ENCODE results near the gene UBXN10. TPM values are rescaled to one million over a fixed set of nuclear protein-coding genes. Genes with fewer than 3 reads are reported as not detected.

UBXN10 gene
- total and polyA plus RNA-seq, 4 donors: 0.50 to 2.3 (median 1.1) TPM

DNA sequence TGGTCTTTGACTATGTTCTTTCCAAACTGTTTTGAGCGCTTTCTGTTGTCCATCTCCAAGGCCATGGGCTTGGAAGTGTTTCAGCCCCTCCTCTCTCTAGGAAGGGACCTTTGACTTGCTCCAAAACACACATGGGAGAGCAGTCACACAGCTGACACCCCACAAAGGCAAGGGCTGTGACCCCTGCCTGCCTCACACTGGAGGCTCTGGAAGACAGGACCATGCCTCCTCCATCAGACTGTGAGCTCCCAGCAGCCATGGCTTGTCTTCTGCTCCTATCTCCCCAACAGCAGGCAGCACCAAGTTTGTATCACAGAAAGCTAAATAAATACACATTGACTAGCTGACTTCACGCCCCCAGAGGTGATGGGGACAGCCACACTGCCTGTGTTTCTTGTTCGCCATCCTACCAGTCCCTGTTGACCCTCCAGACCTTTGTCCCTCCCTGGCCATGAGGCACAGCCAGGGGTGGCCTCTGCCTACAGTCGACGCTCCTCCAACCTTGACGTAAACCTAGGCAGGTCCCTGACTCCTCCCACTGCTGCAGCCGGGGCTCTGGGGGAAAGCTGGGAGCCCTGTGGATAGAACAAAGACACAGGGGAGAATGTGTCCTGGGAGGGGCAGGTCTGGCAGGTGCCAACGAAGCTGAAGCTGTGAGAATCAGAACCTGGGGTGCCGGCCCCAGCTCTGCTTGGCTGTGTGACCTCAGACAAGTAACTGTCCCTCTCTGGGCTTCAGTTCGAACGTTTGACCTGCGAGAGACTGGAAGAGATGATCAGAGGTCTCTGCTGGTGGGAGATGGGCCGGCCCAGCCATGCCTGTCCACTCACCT is 41.9 kb upstream of the UBXN10 start:
- Histone ChIP-seq H3K27me3 (ENCODE audit: control insufficient read depth in 4 of 4, insufficient read depth in 4 of 4, low read length in 3 of 4) (no peaks in the 10 kb centered on the region), H3K27ac (ENCODE audit: low read depth in 1 of 2, low read length in 2 of 2) (no peak overlapping the region), H3K4me1 (ENCODE audit: control insufficient read depth in 4 of 4, insufficient read depth in 4 of 4, low read length in 3 of 4) (no peaks in the 10 kb centered on the region), H3K9ac (ENCODE audit: low read depth in 1 of 2, low read length in 2 of 2) (no peak overlapping the region), H3K4me3 (ENCODE audit: low read depth in 1 of 3, low read length in 3 of 3) (no peak overlapping the region), H3K9me3 (ENCODE audit: control insufficient read depth in 4 of 4, low read length in 3 of 4) (no peaks in the 10 kb centered on the region), H3K36me3 (ENCODE audit: control insufficient read depth in 4 of 4, insufficient read depth in 3 of 4, low read depth in 1 of 4, low read length in 3 of 4) (no peaks in the 10 kb centered on the region)
- 72% methylated on average over 13 of the region's 13 CpGs for WGBS
- no peak for DNase-seq (ENCODE audit: low spot score)
- no peak for TF ChIP-seq GABPA (IDR thresholded peaks at IDR 0.05 in 1 of 2, conservative IDR thresholded peaks at IDR 0.05 in 1 of 2)
- TF ChIP-seq, protein P1, sequence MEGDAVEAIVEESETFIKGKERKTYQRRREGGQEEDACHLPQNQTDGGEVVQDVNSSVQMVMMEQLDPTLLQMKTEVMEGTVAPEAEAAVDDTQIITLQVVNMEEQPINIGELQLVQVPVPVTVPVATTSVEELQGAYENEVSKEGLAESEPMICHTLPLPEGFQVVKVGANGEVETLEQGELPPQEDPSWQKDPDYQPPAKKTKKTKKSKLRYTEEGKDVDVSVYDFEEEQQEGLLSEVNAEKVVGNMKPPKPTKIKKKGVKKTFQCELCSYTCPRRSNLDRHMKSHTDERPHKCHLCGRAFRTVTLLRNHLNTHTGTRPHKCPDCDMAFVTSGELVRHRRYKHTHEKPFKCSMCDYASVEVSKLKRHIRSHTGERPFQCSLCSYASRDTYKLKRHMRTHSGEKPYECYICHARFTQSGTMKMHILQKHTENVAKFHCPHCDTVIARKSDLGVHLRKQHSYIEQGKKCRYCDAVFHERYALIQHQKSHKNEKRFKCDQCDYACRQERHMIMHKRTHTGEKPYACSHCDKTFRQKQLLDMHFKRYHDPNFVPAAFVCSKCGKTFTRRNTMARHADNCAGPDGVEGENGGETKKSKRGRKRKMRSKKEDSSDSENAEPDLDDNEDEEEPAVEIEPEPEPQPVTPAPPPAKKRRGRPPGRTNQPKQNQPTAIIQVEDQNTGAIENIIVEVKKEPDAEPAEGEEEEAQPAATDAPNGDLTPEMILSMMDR (IDR thresholded peaks at IDR 0.05; ENCODE audit: low read depth, low read length, missing input control): no peak
- TF ChIP-seq JUND (IDR thresholded peaks at IDR 0.05): no peak
- TF ChIP-seq NR2F2 (IDR thresholded peaks at IDR 0.05): no peak
- no peak for TF ChIP-seq RAD21 (IDR thresholded peaks at IDR 0.05)
- TF ChIP-seq EGR1 (IDR thresholded peaks at IDR 0.05; ENCODE audit: low read depth in 2 of 2): no peak
- TF ChIP-seq, protein P2, sequence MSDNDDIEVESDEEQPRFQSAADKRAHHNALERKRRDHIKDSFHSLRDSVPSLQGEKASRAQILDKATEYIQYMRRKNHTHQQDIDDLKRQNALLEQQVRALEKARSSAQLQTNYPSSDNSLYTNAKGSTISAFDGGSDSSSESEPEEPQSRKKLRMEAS (IDR thresholded peaks at IDR 0.05): no peak
- TF ChIP-seq YY1 (IDR thresholded peaks at IDR 0.05): no peak
- TF ChIP-seq, protein P3, sequence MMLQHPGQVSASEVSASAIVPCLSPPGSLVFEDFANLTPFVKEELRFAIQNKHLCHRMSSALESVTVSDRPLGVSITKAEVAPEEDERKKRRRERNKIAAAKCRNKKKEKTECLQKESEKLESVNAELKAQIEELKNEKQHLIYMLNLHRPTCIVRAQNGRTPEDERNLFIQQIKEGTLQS (IDR thresholded peaks at IDR 0.05): no peak
- TF ChIP-seq, protein P4, sequence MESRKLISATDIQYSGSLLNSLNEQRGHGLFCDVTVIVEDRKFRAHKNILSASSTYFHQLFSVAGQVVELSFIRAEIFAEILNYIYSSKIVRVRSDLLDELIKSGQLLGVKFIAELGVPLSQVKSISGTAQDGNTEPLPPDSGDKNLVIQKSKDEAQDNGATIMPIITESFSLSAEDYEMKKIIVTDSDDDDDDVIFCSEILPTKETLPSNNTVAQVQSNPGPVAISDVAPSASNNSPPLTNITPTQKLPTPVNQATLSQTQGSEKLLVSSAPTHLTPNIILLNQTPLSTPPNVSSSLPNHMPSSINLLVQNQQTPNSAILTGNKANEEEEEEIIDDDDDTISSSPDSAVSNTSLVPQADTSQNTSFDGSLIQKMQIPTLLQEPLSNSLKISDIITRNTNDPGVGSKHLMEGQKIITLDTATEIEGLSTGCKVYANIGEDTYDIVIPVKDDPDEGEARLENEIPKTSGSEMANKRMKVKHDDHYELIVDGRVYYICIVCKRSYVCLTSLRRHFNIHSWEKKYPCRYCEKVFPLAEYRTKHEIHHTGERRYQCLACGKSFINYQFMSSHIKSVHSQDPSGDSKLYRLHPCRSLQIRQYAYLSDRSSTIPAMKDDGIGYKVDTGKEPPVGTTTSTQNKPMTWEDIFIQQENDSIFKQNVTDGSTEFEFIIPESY (IDR thresholded peaks at IDR 0.05): no peak
- TF ChIP-seq FOXA2 (IDR thresholded peaks at IDR 0.05): no peak
- TF ChIP-seq HNF4G (IDR thresholded peaks at IDR 0.05): no peak
- TF ChIP-seq FOXA1 (IDR thresholded peaks at IDR 0.05): no peak
- TF ChIP-seq SP1 (IDR thresholded peaks at IDR 0.05): no peak
- no peak for TF ChIP-seq HNF4A (conservative IDR thresholded peaks at IDR 0.05)

DNA sequence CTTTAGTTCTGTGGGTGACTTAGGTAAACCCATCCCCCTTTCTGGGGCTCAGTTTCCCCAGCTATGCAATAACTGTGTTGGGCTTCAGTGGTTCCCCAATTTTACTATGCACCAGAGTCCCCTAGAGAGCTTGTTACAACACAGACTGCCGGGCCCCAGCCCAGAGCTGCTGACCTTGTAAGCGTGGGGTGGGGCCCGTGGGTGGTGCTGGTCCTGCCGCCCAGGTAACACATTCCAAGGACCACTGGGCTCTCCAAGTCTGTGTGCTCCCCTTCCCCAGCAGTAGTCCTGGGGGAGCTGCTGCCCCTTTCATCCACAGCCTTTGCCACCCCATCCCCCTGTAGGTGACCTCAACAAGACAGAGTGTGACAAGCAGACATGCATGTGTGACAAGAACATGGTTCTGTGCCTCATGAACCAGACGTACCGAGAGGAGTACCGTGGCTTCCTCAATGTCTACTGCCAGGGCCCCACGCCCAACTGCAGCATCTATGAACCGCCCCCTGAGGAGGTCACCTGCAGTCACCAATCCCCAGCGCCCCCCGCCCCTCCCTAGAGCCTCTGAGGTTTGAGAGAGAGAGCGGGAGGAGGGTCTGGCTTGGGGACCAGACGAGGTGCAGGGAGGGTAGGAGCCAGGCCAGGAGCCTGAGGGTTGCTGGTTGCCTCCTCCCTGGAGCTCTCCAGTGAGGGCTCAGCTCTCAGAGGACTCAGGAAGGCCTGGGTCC is 37.9 kb upstream of the UBXN10 start:
- no peak overlapping the region for H3K27ac ChIP-seq (ENCODE audit: low read depth in 1 of 2, low read length in 2 of 2)
- no peaks in the 10 kb centered on the region for H3K36me3 ChIP-seq (ENCODE audit: control insufficient read depth in 4 of 4, insufficient read depth in 3 of 4, low read depth in 1 of 4, low read length in 3 of 4)
- no peaks in the 10 kb centered on the region for H3K27me3 ChIP-seq (ENCODE audit: control insufficient read depth in 4 of 4, insufficient read depth in 4 of 4, low read length in 3 of 4)
- H3K4me3 ChIP-seq (ENCODE audit: low read depth in 1 of 3, low read length in 3 of 3): no peak overlapping the region
- no peak overlapping the region for H3K9ac ChIP-seq (ENCODE audit: low read depth in 1 of 2, low read length in 2 of 2)
- DNase-seq (ENCODE audit: low spot score): no peak
- peaks cover 6 to 14% (median 12%) of the 10 kb centered on the region in 4 donors for H3K4me1 ChIP-seq (ENCODE audit: control insufficient read depth in 4 of 4, insufficient read depth in 4 of 4, low read length in 3 of 4)
- WGBS: 89% methylated on average over 13 of the region's 13 CpGs
- H3K9me3 ChIP-seq (ENCODE audit: control insufficient read depth in 4 of 4, low read length in 3 of 4): no peaks in the 10 kb centered on the region
- TF ChIP-seq FOXA1 (IDR thresholded peaks at IDR 0.05) (no peak), JUND (IDR thresholded peaks at IDR 0.05) (no peak), GABPA (IDR thresholded peaks at IDR 0.05 in 1 of 2, conservative IDR thresholded peaks at IDR 0.05 in 1 of 2) (no peak), NR2F2 (IDR thresholded peaks at IDR 0.05) (no peak), YY1 (IDR thresholded peaks at IDR 0.05) (no peak), HNF4A (conservative IDR thresholded peaks at IDR 0.05) (no peak), RAD21 (IDR thresholded peaks at IDR 0.05) (no peak), RXRA (IDR thresholded peaks at IDR 0.05) (no peak)
- TF ChIP-seq, protein P1 (IDR thresholded peaks at IDR 0.05; ENCODE audit: low read depth, low read length, missing input control): no peak
- TF ChIP-seq, protein P5, sequence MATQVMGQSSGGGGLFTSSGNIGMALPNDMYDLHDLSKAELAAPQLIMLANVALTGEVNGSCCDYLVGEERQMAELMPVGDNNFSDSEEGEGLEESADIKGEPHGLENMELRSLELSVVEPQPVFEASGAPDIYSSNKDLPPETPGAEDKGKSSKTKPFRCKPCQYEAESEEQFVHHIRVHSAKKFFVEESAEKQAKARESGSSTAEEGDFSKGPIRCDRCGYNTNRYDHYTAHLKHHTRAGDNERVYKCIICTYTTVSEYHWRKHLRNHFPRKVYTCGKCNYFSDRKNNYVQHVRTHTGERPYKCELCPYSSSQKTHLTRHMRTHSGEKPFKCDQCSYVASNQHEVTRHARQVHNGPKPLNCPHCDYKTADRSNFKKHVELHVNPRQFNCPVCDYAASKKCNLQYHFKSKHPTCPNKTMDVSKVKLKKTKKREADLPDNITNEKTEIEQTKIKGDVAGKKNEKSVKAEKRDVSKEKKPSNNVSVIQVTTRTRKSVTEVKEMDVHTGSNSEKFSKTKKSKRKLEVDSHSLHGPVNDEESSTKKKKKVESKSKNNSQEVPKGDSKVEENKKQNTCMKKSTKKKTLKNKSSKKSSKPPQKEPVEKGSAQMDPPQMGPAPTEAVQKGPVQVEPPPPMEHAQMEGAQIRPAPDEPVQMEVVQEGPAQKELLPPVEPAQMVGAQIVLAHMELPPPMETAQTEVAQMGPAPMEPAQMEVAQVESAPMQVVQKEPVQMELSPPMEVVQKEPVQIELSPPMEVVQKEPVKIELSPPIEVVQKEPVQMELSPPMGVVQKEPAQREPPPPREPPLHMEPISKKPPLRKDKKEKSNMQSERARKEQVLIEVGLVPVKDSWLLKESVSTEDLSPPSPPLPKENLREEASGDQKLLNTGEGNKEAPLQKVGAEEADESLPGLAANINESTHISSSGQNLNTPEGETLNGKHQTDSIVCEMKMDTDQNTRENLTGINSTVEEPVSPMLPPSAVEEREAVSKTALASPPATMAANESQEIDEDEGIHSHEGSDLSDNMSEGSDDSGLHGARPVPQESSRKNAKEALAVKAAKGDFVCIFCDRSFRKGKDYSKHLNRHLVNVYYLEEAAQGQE (IDR thresholded peaks at IDR 0.05): no peak
- TF ChIP-seq, protein P4 (IDR thresholded peaks at IDR 0.05): no peak

All from liver (tissue), 9 donors.